ENCODE results near the gene NUPR1. TPM values are rescaled to one million over a fixed set of nuclear protein-coding genes. Genes with fewer than 3 reads are reported as not detected.

Gene NUPR1
- total and polyA plus RNA-seq, 2 of the 13 experiments (the other 11 are each of a cell fraction or from before 2014, with no cell fraction given), result 18.0 to 25.6 TPM

DNA sequence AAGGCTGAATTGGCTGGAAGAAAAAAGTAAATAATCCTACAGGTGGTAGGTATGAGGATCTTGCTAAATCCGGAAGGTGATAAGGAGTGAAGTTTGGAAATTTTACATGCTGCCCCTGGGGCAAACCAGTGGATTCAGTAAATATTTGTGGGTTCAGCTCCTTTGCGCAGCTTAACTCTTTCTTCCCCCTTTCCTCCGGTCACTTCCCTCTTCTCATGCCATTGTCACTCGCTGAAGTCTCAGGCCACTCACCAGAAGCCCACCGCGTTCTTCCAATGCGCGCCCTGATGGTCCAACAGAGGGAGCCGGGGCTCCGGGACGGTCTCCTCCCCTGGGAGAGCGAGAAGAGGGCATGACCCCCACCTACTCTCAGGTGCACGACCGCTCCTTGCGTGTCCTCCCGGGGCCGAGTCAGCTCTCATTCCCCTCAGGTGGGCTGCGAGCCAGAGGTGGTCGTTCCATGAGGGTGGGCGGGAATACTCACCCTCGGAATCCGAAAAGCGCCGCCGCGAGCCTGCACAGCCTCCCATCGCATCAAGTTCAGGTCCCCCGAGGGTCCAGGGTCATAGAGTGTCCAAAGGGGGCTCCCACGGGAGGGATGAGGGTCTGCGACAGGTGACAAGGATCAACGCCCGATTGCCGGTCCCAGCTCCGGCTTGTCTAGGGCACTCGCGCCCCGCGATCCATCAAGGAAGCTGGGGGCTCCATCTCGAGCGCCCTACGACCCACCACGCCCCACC lies 47.4 kb downstream of the NUPR1 start (continued):
- no peak for TF ChIP-seq TEF (CRISPR knock-in tag; IDR thresholded peaks at IDR 0.05)
- no peak for TF ChIP-seq HOXA7 (CRISPR knock-in tag; IDR thresholded peaks at IDR 0.05)
- TF ChIP-seq TBX2 (CRISPR knock-in tag; IDR thresholded peaks at IDR 0.05; ENCODE audit: borderline replicate concordance), result 0 out of 2 replicates have a peak, but pooled peaks have one; percentile 30
- no peak for TF ChIP-seq ZNF788 (CRISPR knock-in tag; IDR thresholded peaks at IDR 0.05; ENCODE audit: borderline replicate concordance)
- TF ChIP-seq ZBTB7A (CRISPR knock-in tag; IDR thresholded peaks at IDR 0.05), result peak; percentile 94
- no peak for TF ChIP-seq MIER2 (CRISPR knock-in tag; IDR thresholded peaks at IDR 0.05)
- TF ChIP-seq BCLAF1 (IDR thresholded peaks at IDR 0.05), result no peak
- TF ChIP-seq ZBTB3 (CRISPR knock-in tag; IDR thresholded peaks at IDR 0.05; ENCODE audit: borderline replicate concordance, low read depth), result 0 out of 2 replicates have a peak, but pooled peaks have one; percentile 32
- peak; percentile 89; the same call in 1 of the 2 replicates for TF ChIP-seq ZNF501 (CRISPR knock-in tag; IDR thresholded peaks at IDR 0.05)
- 0 out of 2 replicates have a peak, but pooled peaks have one; percentile 40 for TF ChIP-seq ZNF232 (CRISPR knock-in tag; IDR thresholded peaks at IDR 0.05; ENCODE audit: borderline replicate concordance)
- TF ChIP-seq CEBPG (CRISPR knock-in tag; IDR thresholded peaks at IDR 0.05), result peak; percentile 26; the same call in 1 of the 2 replicates
- TF ChIP-seq ZNF883 (CRISPR knock-in tag; IDR thresholded peaks at IDR 0.05; ENCODE audit: not compliant biosample characterization), result peak; percentile 62
- TF ChIP-seq, protein P1, sequence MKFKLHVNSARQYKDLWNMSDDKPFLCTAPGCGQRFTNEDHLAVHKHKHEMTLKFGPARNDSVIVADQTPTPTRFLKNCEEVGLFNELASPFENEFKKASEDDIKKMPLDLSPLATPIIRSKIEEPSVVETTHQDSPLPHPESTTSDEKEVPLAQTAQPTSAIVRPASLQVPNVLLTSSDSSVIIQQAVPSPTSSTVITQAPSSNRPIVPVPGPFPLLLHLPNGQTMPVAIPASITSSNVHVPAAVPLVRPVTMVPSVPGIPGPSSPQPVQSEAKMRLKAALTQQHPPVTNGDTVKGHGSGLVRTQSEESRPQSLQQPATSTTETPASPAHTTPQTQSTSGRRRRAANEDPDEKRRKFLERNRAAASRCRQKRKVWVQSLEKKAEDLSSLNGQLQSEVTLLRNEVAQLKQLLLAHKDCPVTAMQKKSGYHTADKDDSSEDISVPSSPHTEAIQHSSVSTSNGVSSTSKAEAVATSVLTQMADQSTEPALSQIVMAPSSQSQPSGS (CRISPR knock-in tag; IDR thresholded peaks at IDR 0.05), result no peak
- no peak for TF ChIP-seq GRHL1 (CRISPR knock-in tag; conservative IDR thresholded peaks at IDR 0.05)
- TF ChIP-seq MTF1 (CRISPR knock-in tag; IDR thresholded peaks at IDR 0.05), result no peak
- peak; percentile 87 for TF ChIP-seq ZNF451 (CRISPR knock-in tag; IDR thresholded peaks at IDR 0.05)
- no peak for TF ChIP-seq HNRNPK (IDR thresholded peaks at IDR 0.05; ENCODE audit: low read depth, low read length, poor library complexity, severe bottlenecking)
- peak; percentile 26; the same call in 1 of the 2 replicates for TF ChIP-seq FOXA3 (CRISPR knock-in tag; IDR thresholded peaks at IDR 0.05)
- TF ChIP-seq ZNF12 (CRISPR knock-in tag; IDR thresholded peaks at IDR 0.05), result 0 out of 2 replicates have a peak, but pooled peaks have one; percentile 34
- TF ChIP-seq NR3C1 (CRISPR knock-in tag; IDR thresholded peaks at IDR 0.05), result no peak
- peak; percentile 59 for TF ChIP-seq TEAD3 (CRISPR knock-in tag; optimal IDR thresholded peaks at IDR 0.05; ENCODE audit: borderline replicate concordance)
